Thyroid gland (tissue), 4 donors: ENCODE measurements around the gene AMPD2.

ENCODE experiments used
- CTCF ChIP-seq, 6 experiments: fragments of 200-600 bp in 3 of 6; fragments of 450-650 bp in 3 of 6; sonication (generic) in 3 of 6; IDR thresholded peaks; one replicate each; pipeline ENCODE4 v1.5.1; 2016 to 2019; ENCODE audit warnings: antibody characterized with exemption in 6 of 6, mild to moderate bottlenecking in 2 of 6, inconsistent platforms in 1 of 6, moderate library complexity in 1 of 6
- POLR2A ChIP-seq, 2 donors: fragments of 450-650 bp; IDR thresholded peaks; one replicate each; pipeline ENCODE4 v1.6.1; 2017; ENCODE audit warnings: antibody characterized with exemption in 2 of 2, mild to moderate bottlenecking in 2 of 2, moderate library complexity in 1 of 2

GRCh38 chr1:109611308-109611990, 8.2 kb upstream of the AMPD2 start:
- no peak for TF ChIP-seq POLR2A (IDR thresholded peaks at IDR 0.05)
- TF ChIP-seq CTCF (IDR thresholded peaks at IDR 0.05), result no peak
